Measurements from ENCODE around the gene ITGA2B.
A peak's percentile ranks its signal among the peaks of the same experiment; 100 is the strongest.
"Not testable (repeated sequence)": the region's sequence is repeated elsewhere in the genome, so short reads cannot be mapped to it uniquely, and the experiment has no call there.

The ITGA2B gene

GRCh38 chr17:44333371-44333770 lies 56.1 kb downstream of the ITGA2B start:
- no peak for DNase-seq (ENCODE audit: extremely low read depth in 1 of 2, low read depth in 1 of 2)

GRCh38 chr17:44331249-44331760 lies 58.1 kb downstream of the ITGA2B start:
- DNase-seq (ENCODE audit: extremely low read depth in 1 of 2, low read depth in 1 of 2) = peak; percentile 35 to 40

DNA sequence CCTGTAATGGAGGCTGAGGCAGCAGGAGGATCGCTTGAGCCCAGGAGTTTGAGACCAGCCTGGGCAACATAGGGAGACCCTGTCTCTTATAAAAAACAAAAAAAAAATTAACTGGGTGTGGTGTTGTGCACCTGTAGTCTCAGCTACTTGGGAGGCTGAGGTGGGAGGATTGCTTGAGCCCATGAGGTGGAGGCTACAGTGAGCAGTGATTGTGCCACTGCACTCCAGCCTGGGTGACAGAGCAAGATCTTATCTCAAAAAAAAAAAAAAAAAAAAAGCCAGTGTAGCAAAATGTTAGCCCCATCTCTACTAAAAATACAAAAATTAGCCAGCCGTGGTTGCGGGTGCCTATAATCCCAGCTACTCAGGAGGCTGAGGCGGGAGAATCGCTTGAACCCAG lies 59.2 kb downstream of the ITGA2B start:
- not testable (repeated sequence) for DNase-seq (ENCODE audit: extremely low read depth in 1 of 2, low read depth in 1 of 2)

GRCh38 chr17:44329516-44329915 lies 59.9 kb downstream of the ITGA2B start:
- not testable (repeated sequence) for DNase-seq (ENCODE audit: extremely low read depth in 1 of 2, low read depth in 1 of 2)

DNA sequence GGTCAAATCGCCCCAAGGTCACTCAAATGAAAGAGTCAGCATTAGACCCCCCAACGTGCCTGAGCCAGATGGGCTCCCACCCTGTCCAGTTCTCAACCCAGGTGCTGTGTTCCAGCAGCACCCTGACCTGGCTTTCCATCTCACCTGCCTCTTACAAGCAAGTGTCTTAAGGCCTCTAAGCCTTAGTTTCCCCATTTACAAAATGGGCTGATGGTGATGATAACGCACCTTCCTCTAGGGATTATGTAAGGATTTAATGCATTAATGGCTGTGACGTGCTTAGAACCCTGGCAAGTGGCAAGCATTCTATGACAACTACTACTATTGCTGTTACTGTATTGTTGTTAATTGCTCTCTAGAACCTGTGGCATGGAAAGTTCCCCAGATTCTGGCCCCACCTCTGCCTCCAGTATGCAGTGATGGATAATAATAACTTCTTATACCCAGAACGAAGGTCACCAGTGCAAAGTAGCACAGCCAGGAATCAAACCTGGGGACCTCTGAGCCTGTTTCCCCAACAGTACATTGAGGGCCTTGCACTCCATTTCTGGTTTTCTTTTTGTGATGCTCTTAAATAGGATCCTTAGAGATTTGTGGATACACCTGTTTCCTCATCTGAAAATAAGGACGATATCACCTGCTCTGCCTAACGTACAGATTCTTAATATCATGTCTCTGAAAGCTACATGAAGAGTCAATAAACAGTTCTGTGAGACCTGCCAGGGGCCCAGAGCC lies 61.6 kb downstream of the ITGA2B start:
- DNase-seq (ENCODE audit: extremely low read depth in 1 of 2, low read depth in 1 of 2) = no peak

GRCh38 chr17:44326861-44327444 lies 62.5 kb downstream of the ITGA2B start:
- DNase-seq (ENCODE audit: extremely low read depth in 1 of 2, low read depth in 1 of 2) = peak; percentile 78 to 91

- DNase-seq (ENCODE audit: extremely low read depth in 1 of 2, low read depth in 1 of 2) = peak; percentile 80 to 93
Observed at GRCh38 chr17:44324571-44325275, 64.7 kb downstream of the ITGA2B start, which contains the start of gene SLC25A39. Gene SLC25A39 (minus strand): TSS chr17:44324823. CDS start chr17:44323562, 1,261 bp downstream.

GRCh38 chr17:44324092-44324570 lies 65.3 kb downstream of the ITGA2B start:
- DNase-seq (ENCODE audit: extremely low read depth in 1 of 2, low read depth in 1 of 2) = no peak

- no peak for DNase-seq (ENCODE audit: extremely low read depth in 1 of 2, low read depth in 1 of 2)
Observed at GRCh38 chr17:44323359-44324091, 65.9 kb downstream of the ITGA2B start.

- DNase-seq (ENCODE audit: extremely low read depth in 1 of 2, low read depth in 1 of 2) = no peak
Observed at GRCh38 chr17:44322236-44322895, 67.1 kb downstream of the ITGA2B start.
